Measurements from ENCODE around the gene VPS13D. TPM values are rescaled to one million over a fixed set of nuclear protein-coding genes. Genes with fewer than 3 reads are reported as not detected.

The VPS13D gene
- total and polyA plus RNA-seq, 2 of the 4 experiments (the other 2 are of a cell fraction), result 9.0 to 16.3 TPM

GRCh38 chr1:12416101-12416500 lies 186.3 kb downstream of the VPS13D start:
- TF ChIP-seq RCOR1 (IDR thresholded peaks at IDR 0.05; ENCODE audit: insufficient replicate concordance, low read length), result no peak
- no peak for TF ChIP-seq MAFK (IDR thresholded peaks at IDR 0.05; ENCODE audit: low read depth, low read length)
- TF ChIP-seq MXI1 (IDR thresholded peaks at IDR 0.05; ENCODE audit: borderline replicate concordance, low read depth, low read length), result no peak
- TF ChIP-seq, protein P1, sequence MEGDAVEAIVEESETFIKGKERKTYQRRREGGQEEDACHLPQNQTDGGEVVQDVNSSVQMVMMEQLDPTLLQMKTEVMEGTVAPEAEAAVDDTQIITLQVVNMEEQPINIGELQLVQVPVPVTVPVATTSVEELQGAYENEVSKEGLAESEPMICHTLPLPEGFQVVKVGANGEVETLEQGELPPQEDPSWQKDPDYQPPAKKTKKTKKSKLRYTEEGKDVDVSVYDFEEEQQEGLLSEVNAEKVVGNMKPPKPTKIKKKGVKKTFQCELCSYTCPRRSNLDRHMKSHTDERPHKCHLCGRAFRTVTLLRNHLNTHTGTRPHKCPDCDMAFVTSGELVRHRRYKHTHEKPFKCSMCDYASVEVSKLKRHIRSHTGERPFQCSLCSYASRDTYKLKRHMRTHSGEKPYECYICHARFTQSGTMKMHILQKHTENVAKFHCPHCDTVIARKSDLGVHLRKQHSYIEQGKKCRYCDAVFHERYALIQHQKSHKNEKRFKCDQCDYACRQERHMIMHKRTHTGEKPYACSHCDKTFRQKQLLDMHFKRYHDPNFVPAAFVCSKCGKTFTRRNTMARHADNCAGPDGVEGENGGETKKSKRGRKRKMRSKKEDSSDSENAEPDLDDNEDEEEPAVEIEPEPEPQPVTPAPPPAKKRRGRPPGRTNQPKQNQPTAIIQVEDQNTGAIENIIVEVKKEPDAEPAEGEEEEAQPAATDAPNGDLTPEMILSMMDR (conservative IDR thresholded peaks at IDR 0.05; ENCODE audit: low read depth, low read length), result no peak
- TF ChIP-seq MAZ (IDR thresholded peaks at IDR 0.05; ENCODE audit: borderline replicate concordance, low read depth, low read length), result no peak
- no peak for TF ChIP-seq RAD21 (IDR thresholded peaks at IDR 0.05; ENCODE audit: low read length)
- TF ChIP-seq CHD1 (IDR thresholded peaks at IDR 0.05; ENCODE audit: low read depth, low read length), result no peak
- no peak for TF ChIP-seq NFE2L2 (IDR thresholded peaks at IDR 0.05; ENCODE audit: low read depth, low read length)
- no peak for TF ChIP-seq RFX5 (IDR thresholded peaks at IDR 0.05; ENCODE audit: low read depth, low read length)
- no peak for TF ChIP-seq POLR2A (IDR thresholded peaks at IDR 0.05; ENCODE audit: low read depth, low read length)
- TF ChIP-seq FOS (IDR thresholded peaks at IDR 0.05; ENCODE audit: low read depth, low read length), result no peak
- no peak for TF ChIP-seq SMC3 (IDR thresholded peaks at IDR 0.05; ENCODE audit: low read depth, low read length)
- TF ChIP-seq BHLHE40 (IDR thresholded peaks at IDR 0.05; ENCODE audit: low read depth, low read length), result no peak
- no peak for TF ChIP-seq CEBPB (IDR thresholded peaks at IDR 0.05; ENCODE audit: low read depth, low read length)
- TF ChIP-seq ELK1 (IDR thresholded peaks at IDR 0.05; ENCODE audit: borderline replicate concordance, low read depth, low read length), result no peak
- TF ChIP-seq USF2 (IDR thresholded peaks at IDR 0.05; ENCODE audit: low read depth, low read length), result no peak
- H2BK120ac ChIP-seq (ENCODE audit: low read depth, low read length), result no peak overlapping the region
- H4K91ac ChIP-seq (ENCODE audit: insufficient read depth, low read depth, low read length), result no peak overlapping the region
- no peaks in the 10 kb centered on the region for H3K27me3 ChIP-seq (ENCODE audit: control insufficient read depth, insufficient read depth, low read length)
- H3K36me3 ChIP-seq (ENCODE audit: control insufficient read depth, insufficient read depth, low read length), result peaks cover 10% of the 10 kb centered on the region
- intact Hi-C loops (cut with micrococcal nuclease) (no loop called here), in situ Hi-C loops (cut with MboI; ENCODE audit: low sequenced_read_pairs) (loop anchor here (25.0 kb wide), 1 partner anchor 196 kb away; the partner anchor contains the start of gene DHRS3), dilution Hi-C loops (cut with HindIII; ENCODE audit: low sequenced_read_pairs, unreplicated experiment) (no loop called here)
- WGBS, 2 experiments (ENCODE audit: extremely low coverage in 2 of 2, insufficient read length in 1 of 2), result no CpG with 5 or more reads among the region's 1 CpG
- peaks cover 11% of the 10 kb centered on the region for H3K9me1 ChIP-seq (ENCODE audit: insufficient read depth, low read length)
- H3K14ac ChIP-seq (replicated peaks; ENCODE audit: low read depth, low read length), result no peak overlapping the region
- H3K4ac ChIP-seq (ENCODE audit: low read depth, low read length), result no peak overlapping the region
- H3K9me3 ChIP-seq (ENCODE audit: control insufficient read depth, insufficient read depth, low read length), result no peaks in the 10 kb centered on the region; the same call in 1 of the 2 replicates
- H4K8ac ChIP-seq (ENCODE audit: low read depth in 2 of 2, low read length in 2 of 2), result no peak overlapping the region
- no peak overlapping the region for H3K4me2 ChIP-seq (ENCODE audit: low read depth, low read length)
- no peaks in the 10 kb centered on the region for H4K20me1 ChIP-seq (ENCODE audit: insufficient read depth, low read length)
- H3K4me1 ChIP-seq (ENCODE audit: control insufficient read depth, insufficient read depth, low read length), result no peaks in the 10 kb centered on the region; the same call in none of the 2 replicates
- no peaks in the 10 kb centered on the region for H3K79me1 ChIP-seq (ENCODE audit: low read depth in 1 of 2, low read length in 2 of 2)
- no peak overlapping the region for H2BK20ac ChIP-seq (ENCODE audit: low read depth, low read length)
- H3K9ac ChIP-seq (ENCODE audit: low read depth, low read length), result no peak overlapping the region
- H2BK5ac ChIP-seq (ENCODE audit: low read depth, low read length, poor library complexity, severe bottlenecking), result no peak overlapping the region
- no peak overlapping the region for H3K4me3 ChIP-seq (ENCODE audit: insufficient read depth, low read depth, low read length)
- H2BK15ac ChIP-seq (ENCODE audit: low read depth, low read length), result no peak overlapping the region
- DNase-seq, result no peak
- ChIA-PET CTCF (interaction anchor here (0.6 to 0.7 kb wide), 2 partner anchors 58 to 185 kb away, joined by 3 to 4 read pairs; no protein-coding TSS in a partner anchor), POLR2A (ENCODE audit: unreplicated experiment) (no interaction called here)
- no peak overlapping the region for H2AK9ac ChIP-seq (replicated peaks; ENCODE audit: low read depth, low read length, poor library complexity)
- H2AK5ac ChIP-seq (ENCODE audit: low read depth, low read length), result no peak overlapping the region
- no peak overlapping the region for H3K18ac ChIP-seq (ENCODE audit: low read depth, low read length)
- H3K27ac ChIP-seq (ENCODE audit: insufficient read depth, low read length), result no peak overlapping the region
- no peak for ATAC-seq (ENCODE audit: low read depth)
- no peak overlapping the region for H3K23ac ChIP-seq (ENCODE audit: low read depth, low read length)
- no TSS peak for BruUV-seq (replicated peaks)
- H3K56ac ChIP-seq (ENCODE audit: extremely low read depth, insufficient read depth, low read length), result no peak overlapping the region
- H4K5ac ChIP-seq (ENCODE audit: low read depth, low read length), result no peak overlapping the region
- H2AFZ ChIP-seq (replicated peaks; ENCODE audit: low read length, poor library complexity), result no peak overlapping the region
